HG03469 (cell line): ENCODE results near the gene ITGAD.
"Not testable (repeated sequence)": the region's sequence is repeated elsewhere in the genome, so short reads cannot be mapped to it uniquely, and the experiment has no call there.

Experiments used
- ATAC-seq: cut with Tn5 transposase; IDR thresholded peaks from one replicate; pipeline ENCODE4 v1.9.1; 2021; ENCODE audit warnings: mild to moderate bottlenecking, moderate library complexity, moderate number of reproducible peaks; ENCODE audit not compliant: unreplicated experiment

Gene ITGAD

DNA sequence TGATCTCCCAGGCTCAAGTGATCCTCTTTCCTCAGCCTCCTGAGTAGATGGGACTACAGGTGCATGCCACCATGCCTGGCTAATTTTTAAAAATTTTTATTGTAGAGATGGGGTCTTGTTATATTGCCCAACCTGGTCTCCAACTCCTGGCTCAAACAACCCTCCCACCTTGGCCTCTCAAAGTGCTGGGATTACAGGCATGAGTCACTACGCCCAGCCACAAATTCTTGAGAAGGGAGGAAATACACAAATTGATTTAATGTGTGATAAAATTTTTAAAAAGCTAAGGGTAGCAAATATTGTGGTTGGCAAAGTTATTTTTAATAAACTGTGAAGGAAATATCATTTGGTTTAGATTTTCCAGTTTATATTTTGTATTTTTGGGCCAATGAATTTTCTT lies 9.6 kb downstream of the ITGAD start:
- no peak for ATAC-seq

- ATAC-seq: no peak
Observed at GRCh38 chr16:31403590-31404352, 10.6 kb downstream of the ITGAD start.

- no peak for ATAC-seq
Observed at GRCh38 chr16:31404353-31405064, 11.4 kb downstream of the ITGAD start.

DNA sequence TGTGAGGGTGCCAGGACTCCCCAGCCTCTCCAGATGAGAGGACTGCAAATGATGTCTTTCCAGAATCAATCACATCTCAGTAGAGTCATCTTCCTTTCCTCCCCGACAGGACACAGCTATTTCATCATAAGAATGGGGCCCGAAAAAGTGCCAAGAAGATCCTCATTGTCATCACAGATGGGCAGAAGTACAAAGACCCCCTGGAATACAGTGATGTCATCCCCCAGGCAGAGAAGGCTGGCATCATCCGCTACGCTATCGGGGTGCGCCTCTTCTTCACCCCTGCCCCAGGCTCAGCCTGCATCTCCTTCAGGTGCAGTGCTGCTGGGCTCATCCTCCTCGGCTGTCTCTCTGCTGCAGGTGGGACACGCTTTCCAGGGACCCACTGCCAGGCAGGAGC lies 14.3 kb downstream of the ITGAD start:
- no peak for ATAC-seq

GRCh38 chr16:31409433-31409832 lies 16.3 kb downstream of the ITGAD start:
- ATAC-seq: no peak

- no peak for ATAC-seq
Observed at GRCh38 chr16:31410082-31410481, 16.9 kb downstream of the ITGAD start.

DNA sequence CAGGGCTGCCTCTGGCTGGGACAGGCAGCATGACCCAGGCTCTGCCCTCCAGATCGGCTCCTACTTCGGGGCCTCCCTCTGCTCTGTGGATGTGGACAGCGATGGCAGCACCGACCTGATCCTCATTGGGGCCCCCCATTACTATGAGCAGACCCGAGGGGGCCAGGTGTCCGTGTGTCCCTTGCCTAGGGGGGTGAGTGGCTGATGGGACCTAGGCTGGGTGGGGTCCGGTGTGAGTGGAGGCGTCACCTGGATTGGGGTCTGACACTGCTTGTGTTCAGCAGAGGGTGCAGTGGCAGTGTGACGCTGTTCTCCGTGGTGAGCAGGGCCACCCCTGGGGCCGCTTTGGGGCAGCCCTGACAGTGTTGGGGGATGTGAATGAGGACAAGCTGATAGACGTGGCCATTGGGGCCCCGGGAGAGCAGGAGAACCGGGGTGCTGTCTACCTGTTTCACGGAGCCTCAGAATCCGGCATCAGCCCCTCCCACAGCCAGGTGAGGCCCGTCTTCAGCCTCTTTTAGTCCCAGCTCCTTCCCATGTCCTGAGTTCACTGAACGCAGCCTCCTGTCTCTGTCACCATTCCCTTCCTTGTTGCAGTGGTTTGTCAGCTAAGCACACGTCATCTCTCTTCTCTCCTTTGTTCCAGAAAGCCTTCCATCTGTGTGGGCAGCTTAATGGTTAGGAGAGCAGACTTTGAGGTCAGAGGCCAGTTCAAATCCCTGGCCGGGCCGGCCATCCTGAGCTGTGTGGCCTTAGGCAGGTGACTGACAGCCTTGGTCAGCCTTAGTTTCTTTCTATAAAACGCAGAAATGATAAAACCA lies 18.1 kb downstream of the ITGAD start:
- ATAC-seq: no peak

GRCh38 chr16:31412750-31413149 lies 19.6 kb downstream of the ITGAD start:
- ATAC-seq: no peak

GRCh38 chr16:31413381-31413780 lies 20.2 kb downstream of the ITGAD start:
- ATAC-seq: no peak

- no peak for ATAC-seq
Observed at GRCh38 chr16:31413943-31414342, 20.8 kb downstream of the ITGAD start.

- ATAC-seq: no peak
Observed at GRCh38 chr16:31414706-31415105, 21.6 kb downstream of the ITGAD start.

GRCh38 chr16:31416371-31416770 lies 23.2 kb downstream of the ITGAD start:
- no peak for ATAC-seq

DNA sequence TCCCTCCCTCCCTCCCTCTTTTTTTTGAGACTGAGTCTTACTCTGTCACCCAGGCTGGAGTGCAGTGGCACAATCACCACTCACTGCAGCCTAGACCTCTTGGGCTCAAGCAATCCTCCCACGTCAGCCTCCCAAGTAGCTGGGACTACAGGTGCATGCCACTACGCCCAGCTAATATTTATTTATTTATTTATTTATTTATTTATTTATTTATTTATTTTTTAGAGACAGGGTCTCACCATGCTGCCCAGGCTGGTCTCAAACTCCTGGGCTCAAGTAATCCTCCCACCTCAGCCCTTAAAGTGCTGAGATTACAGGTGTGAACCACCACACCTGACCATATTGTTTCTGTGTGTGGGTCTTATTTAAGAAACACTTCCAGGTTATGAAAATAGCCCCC lies 23.9 kb downstream of the ITGAD start:
- not testable (repeated sequence) for ATAC-seq

- no peak for ATAC-seq
Observed at GRCh38 chr16:31417916-31418315, 24.8 kb downstream of the ITGAD start.

DNA sequence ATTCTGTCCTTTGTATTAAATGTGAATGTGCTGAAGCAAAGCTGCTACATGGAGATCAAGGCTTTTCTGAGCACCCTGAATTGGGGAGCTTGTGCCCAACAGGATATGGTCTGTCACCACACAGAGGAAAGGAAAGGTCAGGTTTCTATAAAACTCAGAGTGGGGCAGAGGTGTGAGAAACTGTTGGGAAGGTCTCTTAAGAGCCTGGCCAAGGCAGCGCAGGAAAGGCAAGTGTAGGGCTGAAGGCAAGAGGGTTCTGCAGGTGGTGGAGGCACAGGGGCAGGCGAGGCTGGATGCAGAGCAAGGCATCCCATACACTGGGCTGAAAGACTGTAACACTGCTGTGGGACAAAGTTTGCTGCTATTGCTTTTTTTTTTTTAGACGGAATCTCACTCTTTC lies 26.9 kb downstream of the ITGAD start:
- no peak for ATAC-seq

GRCh38 chr16:31421587-31421986 lies 28.5 kb downstream of the ITGAD start:
- ATAC-seq: no peak

DNA sequence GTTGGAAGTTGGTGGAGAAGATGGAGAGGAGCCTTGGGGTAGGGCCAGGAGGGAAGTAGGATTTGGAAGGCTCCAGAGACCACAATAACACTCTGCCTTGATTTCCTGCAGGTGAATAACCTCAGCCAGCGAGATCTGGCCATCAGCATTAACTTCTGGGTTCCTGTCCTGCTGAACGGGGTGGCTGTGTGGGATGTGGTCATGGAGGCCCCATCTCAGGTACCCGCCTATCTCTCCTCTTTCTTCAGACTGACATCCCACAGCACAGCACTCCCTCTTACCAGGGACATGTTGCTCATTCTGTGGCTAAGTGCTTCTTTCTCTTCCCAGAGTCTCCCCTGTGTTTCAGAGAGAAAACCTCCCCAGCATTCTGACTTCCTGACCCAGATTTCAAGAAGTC lies 30.1 kb downstream of the ITGAD start:
- ATAC-seq: no peak

GRCh38 chr16:31423801-31424200 lies 30.7 kb downstream of the ITGAD start:
- ATAC-seq: no peak

GRCh38 chr16:31427441-31428278 lies 34.5 kb downstream of the ITGAD start:
- no peak for ATAC-seq

DNA sequence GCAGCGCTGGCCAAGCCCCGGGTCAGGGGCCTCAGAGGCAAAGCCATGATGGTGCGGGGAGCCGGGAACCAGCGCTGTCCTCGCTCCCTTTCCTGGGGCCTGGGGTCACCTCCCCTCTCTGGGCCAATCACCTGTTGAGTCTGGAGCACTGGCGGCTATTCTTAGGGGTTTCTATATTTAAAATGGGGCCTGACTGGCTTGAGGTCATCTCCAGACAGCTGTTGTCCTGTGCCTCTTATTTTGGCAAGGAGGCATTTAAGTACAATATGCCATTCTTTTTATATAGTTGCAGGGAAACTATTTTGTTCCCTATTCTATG lies 35.1 kb downstream of the ITGAD start, which contains the start of gene COX6A2:
Gene COX6A2, minus strand, starts transcription at position 82 of the 319 bp plus-strand sequence. Its CDS starts 35 bp downstream, at position 47.
- ATAC-seq: no peak
